NT2/D1 (cell line): Measurements from ENCODE around the gene RHEB.

Source experiments
- DNase-seq: peaks from one replicate; pipeline ENCODE4 v3.0.0-alpha.2; 2011; ENCODE audit warnings: low read depth, low spot score
- H3K27me3 ChIP-seq: 2 replicates; pipeline ENCODE4 v1.6.0; 2011; ENCODE audit warnings: mild to moderate bottlenecking; ENCODE audit not compliant: insufficient read length, insufficient read depth
- H3K36me3 ChIP-seq: 2 replicates; pipeline ENCODE4 v1.6.1; 2011; ENCODE audit warnings: mild to moderate bottlenecking, low read length, mixed read lengths; ENCODE audit not compliant: insufficient read depth, insufficient read length
- H3K4me1 ChIP-seq: 2 replicates; pipeline ENCODE4 v1.5.1; 2011; ENCODE audit not compliant: insufficient read depth, insufficient read length
- H3K4me3 ChIP-seq: 2 replicates; pipeline ENCODE4 v1.5.1; 2011; ENCODE audit warnings: low read depth; ENCODE audit not compliant: insufficient read length
- H3K9ac ChIP-seq: 2 replicates; pipeline ENCODE4 v1.6.0; 2011; ENCODE audit warnings: low read depth; ENCODE audit not compliant: insufficient read length
- H3K9me3 ChIP-seq: 2 replicates; pipeline ENCODE4 v1.5.1; 2011; ENCODE audit warnings: mild to moderate bottlenecking, low read length; ENCODE audit not compliant: insufficient read depth
- SUZ12 ChIP-seq: IDR thresholded peaks from 2 replicates; pipeline ENCODE4 v1.6.1; 2011; ENCODE audit not compliant: insufficient read length, insufficient read depth; ENCODE audit errors: extremely low read depth
- YY1 ChIP-seq: IDR thresholded peaks from 2 replicates; pipeline ENCODE4 v1.6.1; 2011; ENCODE audit not compliant: insufficient read length, insufficient read depth
- ZNF274 ChIP-seq: IDR thresholded peaks from 2 replicates; pipeline ENCODE4 v1.6.1; 2011; ENCODE audit warnings: mild to moderate bottlenecking, low read depth, low read length

RHEB gene

GRCh38 chr7:151553356-151553755, 33.7 kb upstream of the RHEB start:
- Histone ChIP-seq H3K9ac (no peak overlapping the region), H3K4me3 (no peak overlapping the region), H3K9me3 (peaks cover 4% of the 10 kb centered on the region; the same call in 1 of the 2 replicates), H3K27me3 (no peaks in the 10 kb centered on the region), H3K36me3 (peaks cover 8% of the 10 kb centered on the region), H3K4me1 (peaks cover 8% of the 10 kb centered on the region)
- no peak for TF ChIP-seq SUZ12
- no peak for TF ChIP-seq ZNF274
- TF ChIP-seq YY1 = no peak
- DNase-seq = no peak

- no peak overlapping the region for H3K4me3 ChIP-seq
- H3K36me3 ChIP-seq = peaks cover 3% of the 10 kb centered on the region
- peaks cover 4% of the 10 kb centered on the region; the same call in 1 of the 2 replicates for H3K9me3 ChIP-seq
- TF ChIP-seq YY1 = no peak
- TF ChIP-seq SUZ12 = no peak
- TF ChIP-seq ZNF274 = no peak
- no peak for DNase-seq
- no peak overlapping the region for H3K9ac ChIP-seq
- no peaks in the 10 kb centered on the region for H3K27me3 ChIP-seq
- H3K4me1 ChIP-seq = peaks cover 8% of the 10 kb centered on the region
Measured at GRCh38 chr7:151552352-151553028, 32.8 kb upstream of the RHEB start.

- DNase-seq = no peak
- Histone ChIP-seq H3K9ac (no peak overlapping the region), H3K27me3 (no peaks in the 10 kb centered on the region), H3K4me1 (peaks cover 8% of the 10 kb centered on the region), H3K4me3 (no peak overlapping the region), H3K36me3 (no peaks in the 10 kb centered on the region), H3K9me3 (peaks cover 4% of the 10 kb centered on the region; the same call in 1 of the 2 replicates)
- TF ChIP-seq SUZ12 = no peak
Measured at GRCh38 chr7:151551820-151552219, 32.1 kb upstream of the RHEB start.

GRCh38 chr7:151550656-151551286, 31.1 kb upstream of the RHEB start:
- Histone ChIP-seq H3K36me3 (no peaks in the 10 kb centered on the region), H3K4me1 (peaks cover 8% of the 10 kb centered on the region), H3K9me3 (peaks cover 4% of the 10 kb centered on the region; the same call in 1 of the 2 replicates), H3K27me3 (no peaks in the 10 kb centered on the region), H3K9ac (no peak overlapping the region), H3K4me3 (no peak overlapping the region)
- DNase-seq = no peak
- TF ChIP-seq SUZ12 (no peak), YY1 (no peak), ZNF274 (no peak)

- Histone ChIP-seq H3K9ac (no peak overlapping the region), H3K4me1 (peaks cover 8% of the 10 kb centered on the region), H3K36me3 (no peaks in the 10 kb centered on the region), H3K9me3 (peaks cover 4% of the 10 kb centered on the region; the same call in 1 of the 2 replicates), H3K4me3 (no peak overlapping the region), H3K27me3 (no peaks in the 10 kb centered on the region)
- no peak for DNase-seq
- TF ChIP-seq YY1 (no peak), SUZ12 (no peak), ZNF274 (no peak)
Measured at GRCh38 chr7:151549644-151550043, 29.9 kb upstream of the RHEB start.

GRCh38 chr7:151549083-151549482, 29.4 kb upstream of the RHEB start:
- Histone ChIP-seq H3K9ac (no peak overlapping the region), H3K9me3 (peaks cover 4% of the 10 kb centered on the region; the same call in 1 of the 2 replicates), H3K4me3 (no peak overlapping the region), H3K27me3 (no peaks in the 10 kb centered on the region), H3K4me1 (peaks cover 8% of the 10 kb centered on the region), H3K36me3 (no peaks in the 10 kb centered on the region)
- DNase-seq = no peak
- no peak for TF ChIP-seq SUZ12
- no peak for TF ChIP-seq ZNF274
- no peak for TF ChIP-seq YY1

- Histone ChIP-seq H3K4me3 (no peak overlapping the region), H3K9me3 (no peaks in the 10 kb centered on the region), H3K27me3 (no peaks in the 10 kb centered on the region), H3K36me3 (no peaks in the 10 kb centered on the region), H3K9ac (no peak overlapping the region), H3K4me1 (no peaks in the 10 kb centered on the region)
- no peak for TF ChIP-seq SUZ12
- TF ChIP-seq ZNF274 = no peak
- no peak for DNase-seq
Measured at GRCh38 chr7:151544183-151544582, 24.5 kb upstream of the RHEB start.
